Stimulated activated CD8-positive, alpha-beta memory T cell treated with anti-CD3 and anti-CD28 coated beads, Interleukin-12 subunit alpha, Interleukin-12 subunit beta, amount 100 ng/mL, for 24 hours (primary cell): Measurements from ENCODE around the gene APOLD1.

ENCODE experiments used
- DNase-seq: peaks from one replicate; pipeline ENCODE4 v3.0.0-alpha.2; 2020; ENCODE audit errors: extremely low read depth

Gene APOLD1

GRCh38 chr12:12839873-12840579 is 54.6 kb downstream of the APOLD1 start:
- DNase-seq, result no peak

GRCh38 chr12:12840580-12840899 is 55.1 kb downstream of the APOLD1 start:
- DNase-seq, result no peak
